NOMO-1 treated with dmso at 0.1 percent for 144 hours (cell line): ENCODE measurements around the gene EFEMP2.
"Not testable (repeated sequence)": the region's sequence is repeated elsewhere in the genome, so short reads cannot be mapped to it uniquely, and the experiment has no call there.

ENCODE experiments used
- DNase-seq: peaks from one replicate; lab custom pipeline; 2025; ENCODE audit not compliant: unreplicated experiment; lab: John Stamatoyannopoulos, UW

The EFEMP2 gene

DNA sequence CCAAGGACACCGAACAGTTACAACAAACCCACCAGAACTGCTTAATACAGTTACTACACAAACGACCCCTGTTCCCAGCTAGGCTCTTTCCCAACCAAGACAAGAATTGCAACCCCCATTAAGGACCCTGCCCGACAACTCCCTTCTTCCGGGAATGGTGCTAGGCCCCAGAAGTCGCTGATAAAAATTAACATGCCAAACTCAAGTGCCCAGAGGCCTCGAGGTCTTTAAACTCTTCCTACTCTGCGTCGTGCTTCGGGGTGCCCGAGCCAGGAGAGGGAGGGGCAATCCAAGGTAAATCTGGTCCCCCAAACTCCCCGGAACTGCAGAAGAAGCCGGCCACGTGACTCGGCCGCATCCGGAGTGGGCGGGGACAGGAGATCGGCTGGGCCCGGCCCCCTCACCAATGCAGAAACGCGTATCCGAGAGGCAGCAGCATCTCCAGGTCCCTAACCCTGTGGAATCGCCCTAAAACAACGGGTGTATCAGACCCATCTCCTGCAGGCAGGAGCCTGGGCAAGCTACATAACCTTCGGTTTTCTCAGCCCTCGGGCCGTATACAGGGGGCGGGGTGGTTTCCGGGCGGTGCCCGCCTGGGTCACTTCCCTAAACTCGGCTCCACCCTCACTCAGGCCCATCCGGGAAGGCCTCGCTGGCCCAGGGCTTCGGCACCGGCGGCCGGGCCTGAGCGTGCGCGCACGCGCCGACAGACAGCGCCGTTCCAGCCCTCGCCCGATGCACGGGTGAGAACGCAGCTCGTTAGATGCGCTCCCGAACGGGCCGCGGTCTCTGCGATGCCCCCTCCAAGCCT is 15.7 kb downstream of the EFEMP2 start:
- peak; percentile 80 for DNase-seq

DNA sequence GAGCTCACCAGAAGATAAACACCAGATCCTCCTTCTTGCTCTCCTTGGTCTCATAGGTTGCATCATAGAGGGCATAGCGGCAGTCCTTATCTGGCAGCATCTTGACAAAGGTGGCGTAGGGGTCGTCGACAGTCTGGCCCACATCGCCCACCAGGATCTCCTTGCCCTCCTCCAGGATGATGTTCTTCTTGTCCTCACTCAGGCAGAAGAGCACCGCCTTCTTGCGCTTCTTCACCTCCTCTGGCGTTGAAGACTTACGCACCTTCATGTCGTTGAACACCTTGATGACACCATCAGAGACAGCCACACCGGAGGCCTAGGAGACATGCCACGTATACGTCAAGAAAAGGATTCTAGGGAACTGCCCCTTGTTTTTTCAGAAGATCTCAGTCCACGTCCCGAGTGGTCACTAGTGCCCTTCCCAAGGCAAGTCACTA is 16.7 kb downstream of the EFEMP2 start:
- no peak for DNase-seq

DNA sequence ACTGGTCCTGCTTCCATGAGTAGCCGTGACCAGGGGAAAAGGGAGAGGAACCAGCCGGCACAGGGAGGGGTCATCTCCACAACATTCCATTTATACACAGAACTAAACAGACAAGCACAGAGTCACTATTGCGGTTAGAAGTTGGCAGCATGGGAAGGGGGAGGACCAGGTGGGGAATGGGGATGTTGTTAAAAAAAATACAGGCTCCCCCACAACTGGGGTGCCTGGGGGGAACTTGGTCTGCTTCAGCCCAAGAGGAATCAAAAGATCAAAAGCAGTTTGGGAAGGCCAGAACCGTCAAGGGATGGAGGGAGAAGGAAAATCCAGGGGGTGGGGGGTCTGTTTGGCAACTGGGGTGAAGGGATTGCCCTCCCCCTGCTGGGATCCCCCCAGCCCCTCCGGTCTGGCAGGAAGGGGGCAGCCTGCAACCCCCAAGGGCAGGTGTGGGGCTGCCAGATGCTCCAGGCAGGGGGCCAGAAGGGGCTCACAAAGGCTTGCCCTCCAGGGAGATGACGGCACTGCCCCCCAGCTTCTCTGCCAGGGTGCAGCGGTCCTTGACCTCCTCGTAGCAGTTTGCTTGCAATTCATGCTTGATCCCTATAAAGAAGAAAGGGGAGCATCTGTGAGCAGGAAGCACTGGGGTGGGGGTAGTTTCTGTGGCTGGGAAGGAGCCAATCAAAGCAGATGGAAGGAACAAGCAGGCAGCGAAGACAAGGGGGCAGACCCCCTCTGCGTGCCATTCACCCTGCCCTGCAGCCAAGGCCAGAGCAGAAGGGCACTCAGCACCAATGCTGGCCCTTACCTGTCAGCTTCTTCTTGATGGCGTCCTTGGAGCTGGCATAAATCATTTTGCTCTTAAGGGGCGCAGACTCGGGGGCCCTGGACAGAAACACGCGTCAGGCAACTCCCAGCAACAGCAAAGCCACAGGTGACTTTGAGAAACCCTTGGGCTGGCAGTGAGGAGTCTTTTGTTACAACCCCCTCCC is 17.5 kb downstream of the EFEMP2 start:
- DNase-seq: no peak

DNA sequence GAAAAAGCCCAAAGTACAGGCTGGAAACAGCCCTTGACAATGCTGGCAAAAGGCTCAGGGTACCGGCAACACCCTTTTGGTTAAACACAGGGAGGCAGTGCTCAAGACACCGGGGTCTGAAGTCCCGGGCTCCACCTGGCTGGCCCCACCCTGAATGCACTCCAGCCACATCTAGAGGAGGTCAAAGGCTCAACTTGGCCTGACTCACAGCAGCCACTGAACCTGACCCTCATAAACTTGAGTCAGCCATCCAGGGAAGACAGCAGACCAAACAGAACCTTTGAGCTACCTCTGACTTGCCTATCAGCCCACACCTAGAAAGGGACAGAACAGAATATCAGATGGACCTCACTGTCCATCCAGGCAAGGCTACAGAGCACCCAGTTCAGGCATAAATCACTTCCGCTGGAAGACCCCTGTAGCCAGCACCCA is 18.4 kb downstream of the EFEMP2 start:
- DNase-seq: no peak

DNA sequence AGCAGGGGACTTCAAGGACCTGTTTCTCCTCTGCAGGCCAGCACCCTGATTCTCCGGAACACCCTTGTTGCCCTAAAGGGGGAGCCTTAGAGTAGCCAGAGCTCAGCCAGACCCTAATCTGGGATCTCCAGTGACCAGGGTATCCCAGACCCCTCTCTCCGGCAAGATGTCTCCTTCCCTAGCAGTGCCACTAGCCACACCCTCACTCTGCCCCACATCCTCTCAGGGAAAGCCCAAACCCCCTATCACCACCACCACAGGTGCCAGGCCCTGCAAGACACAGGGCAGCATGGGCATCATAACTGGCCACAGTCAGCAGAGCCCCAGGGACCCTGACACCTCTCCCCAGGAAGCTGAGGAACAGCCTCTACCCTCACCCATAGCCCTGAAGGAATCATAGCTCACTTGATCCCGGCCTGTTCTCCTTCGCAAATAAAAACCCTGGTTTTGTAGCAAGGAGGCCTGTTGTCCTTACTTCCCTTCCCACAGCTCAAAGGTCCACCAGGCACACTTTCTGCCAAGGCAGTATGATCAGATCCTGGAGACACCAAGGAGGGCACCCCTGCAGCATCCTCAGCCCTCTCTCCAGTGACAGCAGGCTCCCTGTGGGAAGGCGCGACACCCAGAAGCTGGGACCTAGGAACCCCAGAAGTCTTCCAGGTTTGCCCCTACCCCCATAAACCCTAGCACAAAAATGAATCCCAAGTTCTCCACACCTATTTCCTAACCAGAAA is 19.2 kb downstream of the EFEMP2 start:
- DNase-seq: no peak

DNA sequence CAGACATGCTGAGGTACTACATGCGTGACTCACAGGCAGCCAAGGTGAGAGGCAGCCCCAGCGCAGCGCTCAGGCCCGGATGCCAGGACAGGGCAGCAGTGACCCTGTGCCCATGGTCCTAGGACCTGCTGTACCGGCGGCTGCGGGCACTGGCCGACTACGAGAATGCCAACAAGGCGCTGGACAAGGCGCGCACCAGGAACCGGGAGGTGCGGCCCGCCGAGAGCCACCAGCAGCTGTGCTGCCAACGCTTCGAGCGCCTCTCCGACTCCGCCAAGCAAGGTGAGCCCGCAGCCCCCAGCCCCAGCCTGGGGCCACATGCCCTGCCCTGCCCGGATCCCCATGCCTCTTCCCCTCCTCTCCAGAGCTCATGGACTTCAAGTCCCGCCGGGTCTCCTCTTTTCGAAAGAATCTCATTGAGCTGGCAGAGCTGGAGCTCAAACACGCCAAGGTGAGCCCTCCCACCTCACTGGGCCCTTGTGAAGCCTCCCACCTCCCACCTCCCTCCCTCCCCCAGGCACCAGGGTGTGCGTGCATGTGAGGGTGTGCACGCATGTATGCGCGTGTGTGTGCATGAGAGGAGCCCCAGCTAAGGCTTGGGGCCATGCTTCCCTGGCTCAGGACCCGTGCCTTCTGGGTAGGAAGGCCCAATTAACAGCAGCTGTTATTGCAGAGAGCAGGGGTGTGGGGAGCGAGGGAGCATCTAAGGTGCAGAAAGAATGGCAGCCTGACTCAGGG is 19.9 kb downstream of the EFEMP2 start:
- no peak for DNase-seq

DNA sequence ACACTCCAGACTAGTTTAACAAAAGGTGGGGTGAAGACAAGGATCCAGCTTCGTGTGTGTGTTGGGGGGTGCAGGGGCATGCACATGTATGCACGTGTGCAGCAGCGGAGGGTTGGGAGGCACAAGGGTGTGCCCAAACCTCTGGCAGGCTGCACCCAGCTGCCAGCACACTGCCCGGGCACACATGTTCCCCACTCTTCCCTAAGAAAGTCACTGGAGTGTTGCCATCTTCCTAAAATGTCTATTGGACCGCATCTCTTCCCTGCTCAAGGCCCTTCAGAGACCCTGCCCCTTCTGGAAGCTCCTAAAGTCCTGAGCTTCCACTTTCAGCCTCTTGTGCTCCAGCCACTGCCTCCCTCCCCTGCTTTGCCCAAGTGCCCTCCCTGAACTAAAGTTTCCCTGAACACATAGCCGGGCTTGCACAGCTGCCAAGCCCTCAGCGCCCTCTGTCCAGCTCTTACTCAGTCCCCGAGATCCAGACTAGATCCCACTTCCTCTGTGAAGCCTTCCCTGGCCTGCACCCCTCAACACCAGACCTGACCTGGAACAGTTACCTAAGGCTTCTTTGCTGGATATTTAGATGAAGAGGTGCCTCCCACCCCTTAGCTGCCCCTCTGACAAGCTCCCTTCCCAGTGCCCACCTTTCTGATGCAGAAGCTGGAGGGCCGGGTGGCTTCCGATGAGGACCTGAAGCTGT is 20.6 kb downstream of the EFEMP2 start:
- no peak for DNase-seq

DNA sequence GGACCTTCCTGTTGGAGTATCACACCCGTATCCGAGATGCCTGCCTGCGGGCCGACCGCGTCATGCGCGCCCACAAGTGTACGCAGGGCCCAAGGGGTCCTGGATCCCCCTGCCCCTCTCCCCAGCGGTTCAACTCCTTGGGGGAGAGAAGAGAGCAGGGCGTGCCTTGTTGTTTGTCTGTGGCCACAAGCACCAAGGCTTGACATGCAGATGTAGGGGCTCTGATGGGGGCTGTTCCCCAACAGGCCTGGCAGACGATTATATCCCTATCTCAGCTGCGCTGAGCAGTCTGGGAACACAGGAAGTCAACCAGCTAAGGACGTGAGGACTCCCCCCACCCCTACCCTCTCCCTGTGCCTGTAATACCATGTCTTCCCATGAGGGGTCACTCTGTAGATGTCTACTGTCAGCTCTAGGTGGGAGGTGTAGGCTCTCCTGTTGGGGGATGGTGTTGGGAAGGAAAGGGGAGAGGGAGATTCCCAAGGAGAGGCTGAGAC is 21.5 kb downstream of the EFEMP2 start:
- DNase-seq: no peak

DNA sequence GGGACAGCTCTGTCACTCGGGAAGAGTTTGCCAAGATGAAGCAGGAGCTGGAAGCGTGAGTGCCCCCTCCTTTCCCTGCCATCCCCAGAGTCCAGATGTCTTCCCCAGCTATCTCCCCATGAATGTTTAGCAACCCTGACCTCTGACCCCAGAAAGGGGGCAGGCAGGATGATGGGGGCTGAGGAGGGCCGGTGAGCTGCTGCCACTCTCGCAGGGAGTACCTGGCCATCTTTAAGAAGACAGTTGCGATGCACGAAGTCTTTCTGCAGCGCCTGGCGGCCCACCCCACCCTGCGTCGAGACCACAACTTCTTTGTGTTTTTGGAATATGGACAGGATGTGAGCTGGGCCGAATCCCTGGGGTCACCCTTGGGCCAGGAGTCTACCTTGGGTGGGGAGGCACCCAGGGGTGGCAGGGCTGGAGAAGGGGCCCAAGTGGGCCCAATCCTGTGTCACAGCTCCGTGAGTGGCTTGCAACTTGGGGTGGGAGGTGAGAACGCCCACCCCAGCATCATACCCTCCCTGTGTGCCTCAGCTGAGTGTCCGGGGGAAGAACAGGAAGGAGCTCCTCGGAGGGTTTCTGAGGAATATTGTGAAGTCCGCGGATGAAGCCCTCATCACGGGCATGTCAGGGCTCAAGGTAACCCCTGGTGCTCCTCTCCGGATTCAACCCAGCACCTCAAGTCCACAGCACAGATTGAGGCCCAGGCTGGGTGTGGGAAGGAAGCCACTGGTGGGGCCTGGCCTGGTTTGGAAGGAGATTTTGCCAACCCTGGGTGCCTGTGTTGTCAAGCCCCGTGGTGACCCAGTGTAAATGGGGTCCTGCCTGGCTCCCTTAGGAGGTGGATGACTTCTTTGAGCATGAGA is 22.1 kb downstream of the EFEMP2 start:
- DNase-seq: no peak

DNA sequence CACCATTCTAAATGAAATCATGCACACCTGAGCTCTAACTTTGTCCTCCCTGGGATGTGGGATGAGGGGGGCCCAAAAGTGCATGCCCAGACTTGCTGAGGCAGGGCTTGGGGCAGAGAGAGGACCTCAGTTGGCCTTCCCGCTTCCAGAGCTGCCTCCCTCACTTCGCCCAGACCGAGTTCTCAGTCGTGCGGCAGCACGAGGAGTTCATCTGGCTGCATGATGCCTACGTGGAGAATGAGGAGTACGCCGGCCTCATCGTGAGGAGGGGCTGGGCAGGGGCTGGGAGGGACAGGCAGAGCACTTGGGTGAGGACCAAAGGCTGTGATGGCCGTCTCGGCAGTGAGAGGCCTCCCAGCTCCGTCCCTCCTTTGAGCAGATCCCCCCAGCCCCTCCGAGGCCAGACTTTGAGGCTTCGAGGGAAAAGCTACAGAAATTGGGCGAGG is 22.8 kb downstream of the EFEMP2 start:
- DNase-seq: no peak

DNA sequence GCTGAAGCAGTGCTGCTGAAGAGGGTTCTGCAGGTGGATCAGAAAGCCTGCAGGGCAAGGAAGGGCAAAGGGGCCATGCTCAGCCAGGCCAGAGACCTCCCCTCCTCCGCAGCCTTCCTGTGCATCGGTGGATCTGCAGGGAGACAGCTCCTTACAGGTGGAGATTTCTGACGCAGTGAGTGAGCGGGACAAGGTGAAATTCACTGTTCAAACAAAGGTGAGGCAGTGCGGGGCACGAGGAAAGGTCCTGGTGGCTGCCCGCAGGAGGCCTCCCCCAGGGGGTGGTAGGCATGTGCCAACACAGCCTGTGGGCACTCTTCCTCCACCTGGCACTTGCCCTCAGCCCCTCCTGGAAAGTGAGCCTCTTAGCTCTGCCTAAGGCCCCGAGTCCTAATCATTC is 23.2 kb downstream of the EFEMP2 start:
- DNase-seq: no peak

DNA sequence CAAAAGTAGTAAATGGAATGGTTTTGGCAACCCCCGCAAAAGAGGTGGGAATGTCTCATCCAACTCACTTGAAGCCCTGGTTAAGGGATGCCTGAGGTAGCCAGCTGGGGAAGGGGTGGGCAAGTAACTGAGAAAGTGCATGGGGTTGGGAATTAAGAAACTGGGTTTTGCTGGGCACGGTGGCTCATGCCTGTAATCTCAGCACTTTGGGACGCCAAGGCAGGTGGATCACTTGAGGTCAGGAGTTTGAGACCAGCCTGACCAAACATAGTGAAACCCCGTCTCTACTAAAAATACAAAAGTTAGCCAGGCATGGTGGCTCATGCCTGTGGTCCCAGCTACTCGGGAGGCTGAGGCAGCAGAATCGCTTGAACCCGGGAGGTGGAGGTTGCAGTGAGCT is 23.9 kb downstream of the EFEMP2 start:
- DNase-seq: not testable (repeated sequence)

DNA sequence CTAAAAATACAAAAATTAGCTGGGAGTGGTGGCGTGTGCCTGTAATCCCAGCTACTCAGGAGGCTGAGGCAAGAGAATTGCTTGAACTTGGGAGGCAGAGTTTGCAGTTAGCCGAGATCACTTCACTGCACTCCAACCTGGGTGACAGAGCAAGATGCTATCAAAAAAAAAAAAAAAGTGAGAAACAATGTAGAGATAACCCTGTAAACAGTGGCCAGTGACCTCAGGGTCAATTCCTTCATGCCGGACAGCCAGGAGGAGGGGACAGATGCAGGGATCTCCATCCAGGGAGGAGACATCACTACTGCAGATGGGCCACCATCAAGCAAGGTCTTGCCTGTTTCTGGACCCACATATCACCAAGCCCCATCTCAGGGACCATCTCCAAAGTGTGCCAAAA is 24.9 kb downstream of the EFEMP2 start:
- no peak for DNase-seq

DNA sequence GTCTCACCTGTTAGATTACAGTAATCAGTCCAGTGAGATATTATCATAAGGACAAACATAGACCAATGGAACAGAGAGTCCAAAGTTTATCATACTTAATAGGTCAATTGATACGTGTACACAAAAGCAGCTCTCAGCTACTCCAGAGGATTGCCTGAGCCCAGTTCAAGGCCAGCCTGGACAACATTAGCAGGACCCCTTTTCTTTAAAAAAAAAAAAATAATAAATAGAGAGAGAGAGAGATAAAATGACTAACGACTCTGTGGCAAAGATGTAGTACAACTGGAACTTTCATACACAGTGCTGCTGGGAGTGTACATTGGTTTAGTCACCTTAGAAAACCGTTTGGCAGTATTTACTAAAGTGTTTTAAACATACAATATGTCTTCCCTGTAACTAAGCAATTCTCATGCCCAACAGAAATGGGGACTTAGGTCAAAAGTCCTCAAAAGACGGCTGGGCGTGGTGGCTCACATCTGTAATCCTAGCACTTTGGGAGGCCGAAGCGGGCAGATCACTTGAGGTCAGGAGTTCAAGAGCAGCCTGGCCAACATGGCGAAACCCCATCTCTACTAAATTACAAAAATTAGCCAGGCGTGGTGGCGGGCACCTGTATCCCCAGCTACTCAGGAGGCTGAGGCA is 28.2 kb downstream of the EFEMP2 start:
- DNase-seq: no peak

DNA sequence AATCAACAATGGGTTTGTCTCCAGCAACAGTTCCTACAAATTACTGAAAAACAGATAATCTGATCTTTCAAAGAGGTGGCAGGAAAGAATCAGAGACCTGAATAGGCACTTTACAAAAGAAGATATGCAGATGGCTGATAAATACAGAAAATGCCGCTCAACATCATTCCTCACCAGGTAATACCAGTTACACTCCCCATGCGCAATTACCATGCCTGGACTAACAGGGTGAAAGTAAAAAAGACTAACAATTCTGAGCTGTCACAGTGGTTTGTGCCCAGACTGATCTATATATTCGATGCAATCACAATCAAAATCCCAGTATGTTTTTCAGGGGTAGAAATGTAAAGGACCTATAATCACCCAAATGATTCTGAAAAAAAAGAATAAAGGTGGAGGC is 28.8 kb downstream of the EFEMP2 start:
- no peak for DNase-seq

DNA sequence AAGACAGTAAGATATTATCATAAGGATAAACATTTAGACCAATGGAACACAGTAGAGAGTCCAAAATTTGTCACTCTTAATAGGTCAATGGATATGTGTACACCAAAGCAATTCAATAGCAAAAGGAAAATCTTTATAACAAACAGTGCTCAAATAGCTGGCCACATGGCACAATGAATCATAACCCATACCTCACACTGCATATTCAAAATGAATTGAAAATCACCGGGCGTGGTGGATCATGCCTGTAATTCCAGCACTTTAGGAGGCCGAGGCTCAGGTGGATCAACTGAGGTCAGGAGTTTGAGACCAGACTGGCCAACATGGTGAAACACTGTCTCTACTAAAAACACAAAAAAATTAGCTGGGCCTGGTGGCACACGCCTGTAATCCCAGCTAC is 30.5 kb downstream of the EFEMP2 start:
- no peak for DNase-seq

DNA sequence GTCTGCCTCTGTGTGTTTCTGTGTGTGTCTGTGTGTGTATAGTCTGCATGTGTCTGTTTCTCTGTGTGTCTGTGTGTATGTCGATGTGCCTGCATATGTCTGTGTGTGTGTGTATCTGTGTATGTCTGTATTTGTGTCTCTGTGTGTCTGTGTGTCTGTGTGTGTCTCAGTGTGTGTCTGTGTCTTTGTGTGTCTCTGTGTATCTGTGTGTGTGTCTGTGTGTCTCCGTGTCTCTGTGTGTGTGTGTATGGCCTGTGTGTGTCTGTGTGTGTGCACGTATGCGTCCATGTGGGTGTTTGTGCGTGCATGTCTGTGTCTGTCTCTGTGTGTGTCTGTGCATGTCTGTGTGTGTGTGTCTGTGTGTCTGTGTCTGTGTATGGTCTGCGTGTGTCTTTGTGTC is 38.4 kb downstream of the EFEMP2 start:
- no peak for DNase-seq

DNA sequence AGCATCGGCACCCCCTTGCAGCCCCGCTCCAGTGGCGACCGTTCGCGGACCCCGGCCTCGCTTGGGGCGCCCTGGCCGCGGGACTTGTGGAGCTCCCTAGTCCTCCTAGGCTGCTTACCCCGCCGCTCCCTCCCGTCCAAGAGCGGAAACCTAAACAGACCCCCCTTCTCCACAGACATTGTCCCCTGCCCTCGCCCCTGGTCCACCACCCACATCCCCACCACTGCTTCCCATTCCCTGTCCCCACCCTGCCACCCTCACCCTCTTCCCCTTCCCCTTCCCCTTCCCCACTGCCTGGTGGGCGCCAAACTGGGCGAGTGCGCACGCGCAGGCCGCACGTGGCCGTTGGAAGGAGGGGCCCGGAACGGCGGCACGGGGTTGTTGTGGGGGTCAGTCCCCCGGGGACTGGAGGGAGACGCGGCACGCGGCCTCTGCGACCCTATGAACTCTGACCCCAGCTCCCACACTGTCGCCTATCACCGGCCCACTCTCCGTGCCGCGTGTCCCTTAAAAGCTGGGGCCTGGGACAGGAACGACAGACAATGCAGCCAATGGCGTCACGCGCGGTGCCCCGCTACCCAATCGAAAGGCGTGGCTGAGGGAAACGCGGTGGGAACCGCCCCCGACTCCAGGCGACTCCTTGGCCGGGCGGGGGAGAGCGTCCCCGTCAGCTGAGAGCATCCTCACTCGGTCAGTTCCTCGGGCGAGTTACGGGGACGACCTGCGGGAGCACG is 39.1 kb downstream of the EFEMP2 start, which contains the start of gene SNX32:
Gene SNX32 (plus strand): TSS at position 667 of the 734 bp plus-strand sequence. CDS start 103 bp downstream, outside the sequence.
- peak; percentile 88 for DNase-seq
